ENCODE results near the gene PDGFD. TPM values are rescaled to one million over a fixed set of nuclear protein-coding genes. Genes with fewer than 3 reads are reported as not detected.
A peak's percentile ranks its signal among the peaks of the same experiment; 100 is the strongest.

PDGFD gene
- total RNA-seq, 3 donors from 2014 or later (not counting 1 experiment from before 2014, with no cell fraction given) = 23.2 to 41.2 (median 33.1) TPM

DNA sequence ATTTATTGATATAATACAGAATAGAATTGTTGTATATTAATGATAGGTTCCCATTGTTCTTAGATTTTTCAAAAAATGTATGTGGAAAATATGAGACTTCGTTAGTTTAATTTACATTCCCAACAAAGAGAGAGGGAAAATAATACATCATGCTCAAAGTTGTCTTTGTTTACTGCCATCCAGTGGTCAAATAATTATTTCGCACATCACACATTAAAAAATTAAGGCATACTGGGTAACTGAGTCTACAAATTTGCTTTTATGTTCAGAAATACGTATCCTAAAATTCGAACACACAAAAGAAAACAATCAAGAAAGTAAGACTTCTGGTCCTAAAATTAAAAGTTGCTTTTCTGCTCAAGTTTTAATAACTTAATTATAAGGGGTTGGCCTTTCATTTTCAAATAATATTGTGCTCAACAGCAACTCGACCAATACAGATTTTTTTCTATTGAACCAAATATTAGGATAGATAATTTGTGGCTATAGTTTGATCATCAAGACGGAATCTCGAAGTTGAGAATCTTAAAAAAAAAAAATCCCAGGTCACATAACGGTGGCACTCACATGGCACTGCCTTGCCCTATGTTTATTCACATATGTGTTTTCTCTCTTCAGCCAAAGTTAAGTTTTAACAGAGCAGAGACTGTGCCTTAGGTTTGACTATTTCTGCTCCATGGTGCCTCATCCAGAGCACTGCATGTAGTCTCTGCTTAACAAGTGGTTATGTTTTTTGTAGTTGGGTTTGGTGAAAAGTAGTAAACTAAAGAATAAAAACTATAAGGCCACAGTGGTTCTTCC is 12.3 kb downstream of the PDGFD start:
- Histone ChIP-seq H3K4me3 (ENCODE audit: low read length) (no peak overlapping the region), H3K27ac (ENCODE audit: low read length) (no peak overlapping the region), H3K36me3 (ENCODE audit: control insufficient read depth, insufficient read depth, low read length) (no peaks in the 10 kb centered on the region), H3K9me3 (ENCODE audit: control insufficient read depth, insufficient read depth, low read length) (no peaks in the 10 kb centered on the region), H3K4me1 (ENCODE audit: control insufficient read depth, insufficient read depth, low read length) (no peaks in the 10 kb centered on the region), H3K27me3 (ENCODE audit: control insufficient read depth, insufficient read depth, low read length) (no peaks in the 10 kb centered on the region)
- Mint-ChIP-seq H3K9me3 (no peaks in the 10 kb centered on the region), H3K27me3 (ENCODE audit: low read depth in 2 of 2) (no peaks in the 10 kb centered on the region), H3K36me3 (no peaks in the 10 kb centered on the region), H3K4me1 (peaks cover 65 to 73% of the 10 kb centered on the region in 2 donors), H3K4me3 (peak overlapping the region; percentile 75), H3K27ac (peak overlapping the region; percentile 84 to 87)
- TF ChIP-seq, protein P1, sequence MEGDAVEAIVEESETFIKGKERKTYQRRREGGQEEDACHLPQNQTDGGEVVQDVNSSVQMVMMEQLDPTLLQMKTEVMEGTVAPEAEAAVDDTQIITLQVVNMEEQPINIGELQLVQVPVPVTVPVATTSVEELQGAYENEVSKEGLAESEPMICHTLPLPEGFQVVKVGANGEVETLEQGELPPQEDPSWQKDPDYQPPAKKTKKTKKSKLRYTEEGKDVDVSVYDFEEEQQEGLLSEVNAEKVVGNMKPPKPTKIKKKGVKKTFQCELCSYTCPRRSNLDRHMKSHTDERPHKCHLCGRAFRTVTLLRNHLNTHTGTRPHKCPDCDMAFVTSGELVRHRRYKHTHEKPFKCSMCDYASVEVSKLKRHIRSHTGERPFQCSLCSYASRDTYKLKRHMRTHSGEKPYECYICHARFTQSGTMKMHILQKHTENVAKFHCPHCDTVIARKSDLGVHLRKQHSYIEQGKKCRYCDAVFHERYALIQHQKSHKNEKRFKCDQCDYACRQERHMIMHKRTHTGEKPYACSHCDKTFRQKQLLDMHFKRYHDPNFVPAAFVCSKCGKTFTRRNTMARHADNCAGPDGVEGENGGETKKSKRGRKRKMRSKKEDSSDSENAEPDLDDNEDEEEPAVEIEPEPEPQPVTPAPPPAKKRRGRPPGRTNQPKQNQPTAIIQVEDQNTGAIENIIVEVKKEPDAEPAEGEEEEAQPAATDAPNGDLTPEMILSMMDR (IDR thresholded peaks at IDR 0.05) = peak; percentile 19
- intact Hi-C loops (cut with micrococcal nuclease) = no loop called here
- ATAC-seq (no peak), DNase-seq (no peak)
- 81% methylated on average over 3 of the region's 8 CpGs for WGBS (ENCODE audit: insufficient coverage)

DNA sequence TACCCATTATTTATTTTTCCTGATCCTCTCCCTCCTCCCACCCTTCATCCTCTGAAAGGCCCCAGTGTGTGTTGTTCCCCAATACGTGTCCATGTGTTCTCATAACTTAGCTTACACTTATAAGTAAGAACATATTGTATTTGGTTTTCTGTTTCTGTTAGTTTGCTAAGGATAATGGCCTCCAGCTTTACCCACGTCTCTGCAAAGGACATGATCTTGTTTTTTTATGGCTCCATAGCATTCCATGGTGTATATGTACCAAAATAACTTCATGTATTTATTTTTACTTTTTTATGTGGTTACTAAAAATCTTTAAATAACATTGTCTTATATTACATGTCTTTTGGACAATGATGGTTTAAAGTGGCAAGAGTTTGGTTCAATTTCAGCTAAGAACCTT is 15.2 kb downstream of the PDGFD start:
- Mint-ChIP-seq H3K4me3 (no peak overlapping the region), H3K9me3 (no peaks in the 10 kb centered on the region), H3K4me1 (peaks cover 60 to 64% of the 10 kb centered on the region in 2 donors), H3K27me3 (ENCODE audit: low read depth in 2 of 2) (no peaks in the 10 kb centered on the region), H3K36me3 (no peaks in the 10 kb centered on the region), H3K27ac (no peak overlapping the region)
- Histone ChIP-seq H3K4me3 (ENCODE audit: low read length) (no peak overlapping the region), H3K27me3 (ENCODE audit: control insufficient read depth, insufficient read depth, low read length) (no peaks in the 10 kb centered on the region), H3K4me1 (ENCODE audit: control insufficient read depth, insufficient read depth, low read length) (no peaks in the 10 kb centered on the region), H3K9me3 (ENCODE audit: control insufficient read depth, insufficient read depth, low read length) (no peaks in the 10 kb centered on the region), H3K27ac (ENCODE audit: low read length) (no peak overlapping the region), H3K36me3 (ENCODE audit: control insufficient read depth, insufficient read depth, low read length) (no peaks in the 10 kb centered on the region)
- ATAC-seq (no peak), DNase-seq (no peak)
- intact Hi-C loops (cut with micrococcal nuclease) = no loop called here
- TF ChIP-seq, protein P1 (IDR thresholded peaks at IDR 0.05) = no peak
- WGBS (ENCODE audit: insufficient coverage) = no CpG with 5 or more reads among the region's 2 CpGs

DNA sequence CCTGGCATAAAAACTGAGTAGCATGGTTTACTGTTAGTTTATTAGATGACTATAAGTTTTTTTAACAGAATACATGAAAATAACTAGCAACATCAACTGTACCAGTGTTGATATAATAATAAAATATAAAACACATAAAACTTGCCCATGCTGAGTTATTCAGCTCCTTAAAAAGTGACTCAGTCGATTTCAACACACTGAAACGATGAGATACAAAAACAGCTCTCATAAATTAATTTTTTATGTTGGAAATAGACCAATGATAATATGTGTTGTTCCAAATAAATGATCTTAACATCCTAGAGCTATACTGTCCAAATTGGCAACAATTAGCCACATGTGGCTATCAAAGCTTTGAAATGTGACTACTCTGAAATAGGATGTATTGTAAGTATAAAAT is 15.9 kb downstream of the PDGFD start:
- H3K27me3 ChIP-seq (ENCODE audit: control insufficient read depth, insufficient read depth, low read length) = no peaks in the 10 kb centered on the region
- no peaks in the 10 kb centered on the region for H3K27me3 Mint-ChIP-seq (ENCODE audit: low read depth in 2 of 2)
- H3K4me1 Mint-ChIP-seq = peaks cover 53 to 64% of the 10 kb centered on the region in 2 donors
- ATAC-seq (no peak), DNase-seq (no peak)
- no peak overlapping the region for H3K27ac Mint-ChIP-seq
- no peak overlapping the region for H3K27ac ChIP-seq (ENCODE audit: low read length)
- H3K9me3 ChIP-seq (ENCODE audit: control insufficient read depth, insufficient read depth, low read length) = no peaks in the 10 kb centered on the region
- H3K36me3 Mint-ChIP-seq = no peaks in the 10 kb centered on the region
- TF ChIP-seq, protein P1 (IDR thresholded peaks at IDR 0.05) = no peak
- no peak overlapping the region for H3K4me3 Mint-ChIP-seq
- WGBS (ENCODE audit: insufficient coverage) = no CpG with 5 or more reads among the region's 2 CpGs
- H3K36me3 ChIP-seq (ENCODE audit: control insufficient read depth, insufficient read depth, low read length) = no peaks in the 10 kb centered on the region
- intact Hi-C loops (cut with micrococcal nuclease) = no loop called here
- no peaks in the 10 kb centered on the region for H3K4me1 ChIP-seq (ENCODE audit: control insufficient read depth, insufficient read depth, low read length)
- no peak overlapping the region for H3K4me3 ChIP-seq (ENCODE audit: low read length)
- no peaks in the 10 kb centered on the region for H3K9me3 Mint-ChIP-seq

All from natural killer cell (primary cell).